Liver (tissue), 9 donors: ENCODE measurements around the gene CENPT. TPM values are rescaled to one million over a fixed set of nuclear protein-coding genes. Genes with fewer than 3 reads are reported as not detected.
A peak's percentile ranks its signal among the peaks of the same experiment; 100 is the strongest.

Experiments
- DNase-seq: peaks from one replicate; pipeline ENCODE4 v3.0.0-alpha.2; 2017; ENCODE audit warnings: low spot score
- H3K27ac ChIP-seq, 2 donors: one replicate each; pipeline ENCODE4 v1.7.0; 2013; ENCODE audit warnings: inconsistent platforms in 2 of 2, low read length in 2 of 2, control low read depth in 1 of 2, low read depth in 1 of 2, mild to moderate bottlenecking in 1 of 2
- H3K27me3 ChIP-seq, 4 donors: one replicate each; pipeline versions ENCODE4 v1.6.1 to v1.7.0; 2013; ENCODE audit warnings: low read length in 3 of 4, inconsistent platforms in 1 of 4, mild to moderate bottlenecking in 1 of 4, moderate library complexity in 1 of 4; ENCODE audit not compliant: control insufficient read depth in 4 of 4, insufficient read depth in 4 of 4
- H3K36me3 ChIP-seq, 4 donors: one replicate each; pipeline versions ENCODE4 v1.6.1 to v1.7.0; 2013; ENCODE audit warnings: low read length in 3 of 4, mild to moderate bottlenecking in 3 of 4, low read depth in 1 of 4, moderate library complexity in 1 of 4; ENCODE audit not compliant: control insufficient read depth in 4 of 4, insufficient read depth in 3 of 4
- H3K4me1 ChIP-seq, 4 donors: one replicate each; pipeline versions ENCODE4 v1.6.1 to v1.7.0; 2013; ENCODE audit warnings: low read length in 3 of 4, mild to moderate bottlenecking in 3 of 4, moderate library complexity in 1 of 4; ENCODE audit not compliant: control insufficient read depth in 4 of 4, insufficient read depth in 4 of 4
- H3K4me3 ChIP-seq, 3 donors: one replicate each; pipeline versions ENCODE4 v1.6.1 to v1.7.0; 2013; ENCODE audit warnings: low read length in 3 of 3, control low read depth in 1 of 3, low read depth in 1 of 3, mild to moderate bottlenecking in 1 of 3
- H3K9ac ChIP-seq, 2 donors: one replicate each; pipeline ENCODE4 v1.7.0; 2013; ENCODE audit warnings: low read length in 2 of 2, mild to moderate bottlenecking in 2 of 2, moderate library complexity in 2 of 2, control low read depth in 1 of 2, low read depth in 1 of 2
- H3K9me3 ChIP-seq, 4 donors: one replicate each; pipeline versions ENCODE4 v1.6.1 to v1.7.0; 2013; ENCODE audit warnings: low read length in 3 of 4; ENCODE audit not compliant: control insufficient read depth in 4 of 4
- ATF3 ChIP-seq: IDR thresholded peaks from 2 replicates; pipeline ENCODE4 v1.6.1; 2016; ENCODE audit warnings: antibody characterized with exemption
- EGR1 ChIP-seq, 2 donors: IDR thresholded peaks; 2 replicates each; pipeline ENCODE4 v1.6.1; 2016 to 2018; ENCODE audit warnings: antibody characterized with exemption in 2 of 2, low read depth in 2 of 2
- FOXA1 ChIP-seq: IDR thresholded peaks from 2 replicates; pipeline ENCODE4 v1.6.1; 2016; ENCODE audit warnings: antibody characterized with exemption
- FOXA2 ChIP-seq: IDR thresholded peaks from 2 replicates; pipeline ENCODE4 v1.6.1; 2016; ENCODE audit warnings: antibody characterized with exemption
- GABPA ChIP-seq, 2 donors: IDR thresholded peaks in 1 of 2; conservative IDR thresholded peaks in 1 of 2; 2 replicates each; pipeline ENCODE4 v1.6.1; 2016; ENCODE audit warnings: antibody characterized with exemption in 2 of 2, mild to moderate bottlenecking in 1 of 2, moderate library complexity in 1 of 2
- HNF4A ChIP-seq, 2 donors: conservative IDR thresholded peaks; 2 replicates each; pipeline ENCODE4 v1.6.1; 2016; ENCODE audit warnings: antibody characterized with exemption in 2 of 2, mild to moderate bottlenecking in 2 of 2
- HNF4G ChIP-seq: IDR thresholded peaks from 2 replicates; pipeline ENCODE4 v1.6.1; 2016; ENCODE audit warnings: antibody characterized with exemption
- JUND ChIP-seq, 2 donors: IDR thresholded peaks; 2 replicates each; pipeline ENCODE4 v1.6.1; 2016; ENCODE audit warnings: antibody characterized with exemption in 2 of 2
- NR2F2 ChIP-seq: IDR thresholded peaks from 2 replicates; pipeline ENCODE4 v1.6.1; 2016; ENCODE audit warnings: antibody characterized with exemption
- RAD21 ChIP-seq, 2 donors: IDR thresholded peaks; 2 replicates each; pipeline ENCODE4 v1.6.1; 2016; ENCODE audit warnings: antibody characterized with exemption in 2 of 2, mild to moderate bottlenecking in 2 of 2
- REST ChIP-seq: IDR thresholded peaks from 2 replicates; pipeline ENCODE4 v1.6.1; 2016; ENCODE audit warnings: antibody characterized with exemption, mild to moderate bottlenecking
- RXRA ChIP-seq, 2 donors: IDR thresholded peaks; 2 replicates each; pipeline ENCODE4 v1.6.1; 2017 to 2018; ENCODE audit warnings: antibody characterized with exemption in 2 of 2, mild to moderate bottlenecking in 1 of 2
- SP1 ChIP-seq: IDR thresholded peaks from 2 replicates; pipeline ENCODE4 v1.6.1; 2018; ENCODE audit warnings: antibody characterized with exemption, mild to moderate bottlenecking
- TAF1 ChIP-seq: conservative IDR thresholded peaks from 2 replicates; pipeline ENCODE4 v1.6.1; 2016; ENCODE audit warnings: antibody characterized with exemption, mild to moderate bottlenecking
- YY1 ChIP-seq: IDR thresholded peaks from 2 replicates; pipeline ENCODE4 v1.6.1; 2016; ENCODE audit warnings: antibody characterized with exemption, mild to moderate bottlenecking
- ZBTB33 ChIP-seq: IDR thresholded peaks from 2 replicates; pipeline ENCODE4 v1.6.1; 2016; ENCODE audit warnings: antibody characterized with exemption
- WGBS: extraction: QIAGEN DNeasy Blood & Tissue Kit; methylation state at CpG from one replicate; pipeline ENCODE4 v1.1.7; 2013; 5-methylcytosine and 5-hydroxymethylcytosine counted together
- polyA plus RNA-seq, 2 donors: library from polyadenylated mRNA; stranded (reverse) in 1 of 2; unstranded in 1 of 2; fragments of 200-250 nt in 1 of 2; fragments of >200 nt in 1 of 2; fragmentation: Nextera tagmentation in 1 of 2; extraction: Ambion mirVana in 1 of 2; gene quantifications; one replicate each; pipeline versions ENCODE4 v1.2.1 to v1.2.3, GENCODE V29; 2013 to 2015
- total RNA-seq, 2 donors: library from RNA; depleted of rRNA; stranded (reverse); fragments of >200 nt; gene quantifications; one replicate each; pipeline ENCODE4 v1.2.3, GENCODE V29; 2014
- TF ChIP-seq, protein P1 (sequence below): IDR thresholded peaks from 2 replicates; pipeline ENCODE4 v1.6.1; 2016; ENCODE audit warnings: antibody characterized with exemption
- TF ChIP-seq, protein P2 (sequence below): fragments of 150-350 bp; IDR thresholded peaks from 2 replicates; pipeline ENCODE4 v1.5.1; 2017; ENCODE audit warnings: improper control_type of control experiment, low read depth, low read length; ENCODE audit not compliant: missing input control
- donor health status: healthy.
- donor health status: healthy.
- donor health status: healthy.
- donor health status: healthy.
- donor health status: healthy.

Gene CENPT
- total and polyA plus RNA-seq, 4 donors: 11.4 to 26.9 (median 19.3) TPM

DNA sequence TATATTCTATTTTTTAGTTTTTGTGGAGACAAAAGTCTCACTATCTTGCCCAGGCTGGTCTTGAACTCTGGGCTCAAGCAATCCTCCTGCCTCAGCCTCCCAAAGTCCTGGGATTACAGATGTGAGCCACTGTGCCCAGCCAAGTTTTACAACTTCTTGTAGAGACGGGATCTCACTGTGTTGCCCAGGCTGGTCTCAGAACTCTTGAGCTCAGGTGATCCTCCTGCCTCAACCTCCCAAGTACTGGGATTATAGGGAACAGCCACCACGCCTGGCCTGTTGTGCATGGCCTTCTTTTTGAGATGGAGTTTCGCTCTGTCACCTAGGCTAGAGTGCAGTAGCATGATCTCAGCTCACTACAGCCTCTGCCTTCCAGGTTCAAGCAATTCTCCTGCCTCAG is 6.2 kb upstream of the CENPT start:
- H3K36me3 ChIP-seq: no peaks in the 10 kb centered on the region
- H3K9ac ChIP-seq: no peak overlapping the region
- 100% methylated on average over 3 of the region's 3 CpGs for WGBS
- H3K4me1 ChIP-seq: peaks cover 8 to 23% (median 18%) of the 10 kb centered on the region in 4 donors
- H3K9me3 ChIP-seq: no peaks in the 10 kb centered on the region
- no peak overlapping the region for H3K27ac ChIP-seq
- no peak for DNase-seq
- TF ChIP-seq RAD21 (IDR thresholded peaks at IDR 0.05) (no peak), JUND (IDR thresholded peaks at IDR 0.05) (no peak), NR2F2 (no peak), YY1 (no peak), RXRA (IDR thresholded peaks at IDR 0.05) (no peak), ATF3 (no peak), FOXA2 (no peak)
- no peak overlapping the region for H3K4me3 ChIP-seq
- H3K27me3 ChIP-seq: no peaks in the 10 kb centered on the region

- WGBS: 93% methylated on average over 11 of the region's 11 CpGs
- no peak for TF ChIP-seq JUND (IDR thresholded peaks at IDR 0.05)
- TF ChIP-seq NR2F2: no peak
- no peak for TF ChIP-seq SP1
- no peak for TF ChIP-seq FOXA1
- TF ChIP-seq RXRA (IDR thresholded peaks at IDR 0.05): no peak
- Histone ChIP-seq H3K36me3 (no peaks in the 10 kb centered on the region), H3K9me3 (no peaks in the 10 kb centered on the region), H3K27ac (peak overlapping the region in 1 of 2 donors; percentile 28), H3K4me3 (peak overlapping the region in 2 of 3 donors; percentile 84 to 92), H3K9ac (peak overlapping the region in 1 of 2 donors; percentile 95), H3K4me1 (peaks cover 14 to 46% (median 38%) of the 10 kb centered on the region in 4 donors), H3K27me3 (no peaks in the 10 kb centered on the region)
- DNase-seq: no peak
Observed at GRCh38 chr16:67848118-67848517, 625 bp upstream of the CENPT start.

DNA sequence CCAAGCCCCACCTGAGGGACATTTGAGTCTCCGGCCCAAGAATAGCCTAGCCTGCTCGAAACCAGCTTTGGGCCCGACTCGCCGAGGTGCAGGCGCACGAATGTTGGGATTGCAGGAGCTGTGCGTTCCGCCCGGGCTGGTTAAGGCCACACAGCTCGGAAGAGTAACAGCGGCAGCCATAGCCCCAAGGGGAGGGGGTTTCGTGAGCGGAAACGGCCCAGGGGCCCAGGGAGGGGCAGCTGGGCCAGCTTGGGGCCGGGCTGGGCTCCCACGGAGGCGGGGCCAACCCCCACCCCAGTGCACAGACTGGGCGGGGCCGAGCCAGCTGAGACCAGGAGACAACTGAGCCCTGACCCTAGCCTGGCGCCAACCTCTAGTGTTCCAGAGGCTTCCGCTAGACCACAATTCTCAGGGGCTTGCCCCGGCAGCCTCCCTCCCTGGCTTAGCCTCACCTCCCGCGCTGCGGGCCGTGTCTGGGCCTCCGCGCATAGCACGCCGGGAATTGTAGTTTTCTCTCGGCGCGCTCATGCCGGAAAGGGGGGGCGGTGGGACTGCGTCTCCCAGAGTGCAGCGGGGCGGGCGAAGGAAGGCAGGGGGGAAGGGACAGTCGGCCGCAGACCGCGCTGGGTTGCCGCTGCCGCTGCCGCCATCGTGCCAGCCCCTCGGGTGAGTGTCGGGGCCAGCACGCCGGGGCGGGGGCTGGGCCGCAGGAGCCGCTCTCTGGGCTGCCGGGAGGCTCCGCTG is 1.0 kb downstream of the CENPT start, which contains the start of gene NUTF2:
Gene NUTF2 (plus strand): TSS at position 614 of the 744 bp plus-strand sequence. CDS start 18,198 bp downstream, outside the sequence.
- Histone ChIP-seq H3K4me1 (peaks cover 14 to 54% (median 42%) of the 10 kb centered on the region in 4 donors), H3K9ac (peak within 1 kb of the TSS; percentile 81 to 95), H3K9me3 (no peaks in the 10 kb centered on the region), H3K27ac (peak within 1 kb of the TSS; percentile 89 to 97), H3K4me3 (peak within 1 kb of the TSS; percentile 80 to 92 (median 84)), H3K36me3 (no peaks in the 10 kb centered on the region), H3K27me3 (no peaks in the 10 kb centered on the region)
- under 1% methylated on average over 57 of the region's 57 CpGs for WGBS
- peak; percentile 35 to 36 for TF ChIP-seq HNF4A (conservative IDR thresholded peaks at IDR 0.05)
- TF ChIP-seq EGR1 (IDR thresholded peaks at IDR 0.05; ENCODE audit: low read depth in 2 of 2): peak; percentile 51 to 71
- no peak for TF ChIP-seq TAF1
- TF ChIP-seq YY1: peak; percentile 92
- TF ChIP-seq ZBTB33: peak; percentile 94
- TF ChIP-seq RAD21 (IDR thresholded peaks at IDR 0.05): peak in 1 of 2 donors; percentile 49
- TF ChIP-seq, protein P1, sequence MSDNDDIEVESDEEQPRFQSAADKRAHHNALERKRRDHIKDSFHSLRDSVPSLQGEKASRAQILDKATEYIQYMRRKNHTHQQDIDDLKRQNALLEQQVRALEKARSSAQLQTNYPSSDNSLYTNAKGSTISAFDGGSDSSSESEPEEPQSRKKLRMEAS: peak; percentile 82
- no peak for TF ChIP-seq ATF3
- TF ChIP-seq REST: no peak
- no peak for TF ChIP-seq FOXA2
- no peak for TF ChIP-seq HNF4G
- TF ChIP-seq FOXA1: peak; percentile 81
- TF ChIP-seq RXRA (IDR thresholded peaks at IDR 0.05): peak; percentile 72 to 74
- TF ChIP-seq SP1: peak; percentile 84
- peak; percentile 87 for TF ChIP-seq NR2F2
- TF ChIP-seq, protein P2, sequence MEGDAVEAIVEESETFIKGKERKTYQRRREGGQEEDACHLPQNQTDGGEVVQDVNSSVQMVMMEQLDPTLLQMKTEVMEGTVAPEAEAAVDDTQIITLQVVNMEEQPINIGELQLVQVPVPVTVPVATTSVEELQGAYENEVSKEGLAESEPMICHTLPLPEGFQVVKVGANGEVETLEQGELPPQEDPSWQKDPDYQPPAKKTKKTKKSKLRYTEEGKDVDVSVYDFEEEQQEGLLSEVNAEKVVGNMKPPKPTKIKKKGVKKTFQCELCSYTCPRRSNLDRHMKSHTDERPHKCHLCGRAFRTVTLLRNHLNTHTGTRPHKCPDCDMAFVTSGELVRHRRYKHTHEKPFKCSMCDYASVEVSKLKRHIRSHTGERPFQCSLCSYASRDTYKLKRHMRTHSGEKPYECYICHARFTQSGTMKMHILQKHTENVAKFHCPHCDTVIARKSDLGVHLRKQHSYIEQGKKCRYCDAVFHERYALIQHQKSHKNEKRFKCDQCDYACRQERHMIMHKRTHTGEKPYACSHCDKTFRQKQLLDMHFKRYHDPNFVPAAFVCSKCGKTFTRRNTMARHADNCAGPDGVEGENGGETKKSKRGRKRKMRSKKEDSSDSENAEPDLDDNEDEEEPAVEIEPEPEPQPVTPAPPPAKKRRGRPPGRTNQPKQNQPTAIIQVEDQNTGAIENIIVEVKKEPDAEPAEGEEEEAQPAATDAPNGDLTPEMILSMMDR: peak; percentile 0
- TF ChIP-seq JUND (IDR thresholded peaks at IDR 0.05): no peak
- peak; percentile 45 to 87 for TF ChIP-seq GABPA (IDR thresholded peaks at IDR 0.05 in 1 of 2, conservative IDR thresholded peaks at IDR 0.05 in 1 of 2)
- DNase-seq: peak; percentile 96
